Skeletal muscle satellite cell (primary cell): ENCODE data around the gene GRIA1.

ENCODE experiments used
- H3K27me3 ChIP-seq: 2 replicates; pipeline ENCODE4 v1.7.0; 2013; ENCODE audit warnings: low read length; ENCODE audit not compliant: control insufficient read depth, insufficient read depth
- H3K36me3 ChIP-seq: 2 replicates; pipeline ENCODE4 v1.7.0; 2013; ENCODE audit warnings: mild to moderate bottlenecking, control low read depth, low read length; ENCODE audit not compliant: insufficient read depth
- H3K4me1 ChIP-seq: 2 replicates; pipeline ENCODE4 v1.7.0; 2013; ENCODE audit warnings: low read length; ENCODE audit not compliant: control insufficient read depth, insufficient read depth
- H3K4me2 ChIP-seq: 2 replicates; pipeline ENCODE4 v1.7.0; 2013; ENCODE audit warnings: mild to moderate bottlenecking, low read length
- H3K4me3 ChIP-seq: 2 replicates; pipeline ENCODE4 v1.7.0; 2013; ENCODE audit warnings: low read length
- H3K9ac ChIP-seq: 2 replicates; pipeline ENCODE4 v1.7.0; 2013; ENCODE audit warnings: mild to moderate bottlenecking, low read depth, low read length, moderate library complexity
- H3K9me3 ChIP-seq: replicated peaks from 2 replicates; pipeline ENCODE4 v1.7.0; 2013; ENCODE audit warnings: mild to moderate bottlenecking, control low read depth, low read length

The GRIA1 gene

GRCh38 chr5:153793699-153794098 is 303.2 kb downstream of the GRIA1 start:
- H3K27me3 ChIP-seq: no peaks in the 10 kb centered on the region
- H3K4me2 ChIP-seq: no peak overlapping the region
- H3K9me3 ChIP-seq: no peaks in the 10 kb centered on the region
- no peak overlapping the region for H3K4me3 ChIP-seq
- H3K4me1 ChIP-seq: peaks cover 24% of the 10 kb centered on the region
- H3K9ac ChIP-seq: no peak overlapping the region
- no peaks in the 10 kb centered on the region for H3K36me3 ChIP-seq

- no peaks in the 10 kb centered on the region for H3K9me3 ChIP-seq
- peaks cover 24% of the 10 kb centered on the region for H3K4me1 ChIP-seq
- no peaks in the 10 kb centered on the region for H3K36me3 ChIP-seq
- H3K9ac ChIP-seq: no peak overlapping the region
- H3K4me2 ChIP-seq: no peak overlapping the region
- no peaks in the 10 kb centered on the region for H3K27me3 ChIP-seq
- no peak overlapping the region for H3K4me3 ChIP-seq
Observed at GRCh38 chr5:153794327-153794726, 303.9 kb downstream of the GRIA1 start.

- Histone ChIP-seq H3K27me3 (no peaks in the 10 kb centered on the region), H3K4me3 (no peak overlapping the region), H3K4me1 (peaks cover 24% of the 10 kb centered on the region), H3K9me3 (no peaks in the 10 kb centered on the region), H3K9ac (no peak overlapping the region), H3K4me2 (no peak overlapping the region), H3K36me3 (no peaks in the 10 kb centered on the region)
Observed at GRCh38 chr5:153796527-153796926, 306.1 kb downstream of the GRIA1 start.

- Histone ChIP-seq H3K27me3 (no peaks in the 10 kb centered on the region), H3K36me3 (no peaks in the 10 kb centered on the region), H3K4me2 (no peak overlapping the region), H3K9me3 (no peaks in the 10 kb centered on the region), H3K4me3 (no peak overlapping the region), H3K9ac (no peak overlapping the region), H3K4me1 (peaks cover 24% of the 10 kb centered on the region)
Observed at GRCh38 chr5:153797484-153797883, 307.0 kb downstream of the GRIA1 start.

- no peak overlapping the region for H3K4me3 ChIP-seq
- peaks cover 19% of the 10 kb centered on the region for H3K4me1 ChIP-seq
- H3K9me3 ChIP-seq: no peaks in the 10 kb centered on the region
- H3K36me3 ChIP-seq: no peaks in the 10 kb centered on the region
- H3K4me2 ChIP-seq: no peak overlapping the region
- no peaks in the 10 kb centered on the region for H3K27me3 ChIP-seq
- no peak overlapping the region for H3K9ac ChIP-seq
Observed at GRCh38 chr5:153798830-153799229, 308.4 kb downstream of the GRIA1 start.

- H3K9me3 ChIP-seq: no peaks in the 10 kb centered on the region
- H3K4me1 ChIP-seq: peaks cover 19% of the 10 kb centered on the region
- no peaks in the 10 kb centered on the region for H3K36me3 ChIP-seq
Observed at GRCh38 chr5:153799466-153799865, 309.0 kb downstream of the GRIA1 start.

GRCh38 chr5:153802050-153802821 is 311.8 kb downstream of the GRIA1 start:
- Histone ChIP-seq H3K9ac (no peak overlapping the region), H3K9me3 (no peaks in the 10 kb centered on the region)

More at GRCh38 chr5:153799466-153799865, 309.0 kb downstream of the GRIA1 start:
- H3K4me2 ChIP-seq: no peak overlapping the region
- no peak overlapping the region for H3K9ac ChIP-seq
- H3K27me3 ChIP-seq: no peaks in the 10 kb centered on the region
- no peak overlapping the region for H3K4me3 ChIP-seq

GRCh38 chr5:153807801-153808200 is 317.3 kb downstream of the GRIA1 start:
- H3K9ac ChIP-seq: no peak overlapping the region
- H3K9me3 ChIP-seq: no peaks in the 10 kb centered on the region
- H3K27me3 ChIP-seq: no peaks in the 10 kb centered on the region
- H3K36me3 ChIP-seq: no peaks in the 10 kb centered on the region
- H3K4me3 ChIP-seq: no peak overlapping the region
- H3K4me1 ChIP-seq: peaks cover 5% of the 10 kb centered on the region
- H3K4me2 ChIP-seq: no peak overlapping the region

More at GRCh38 chr5:153802050-153802821, 311.8 kb downstream of the GRIA1 start:
- H3K36me3 ChIP-seq: no peaks in the 10 kb centered on the region
- H3K4me2 ChIP-seq: no peak overlapping the region
- peaks cover 9% of the 10 kb centered on the region for H3K4me1 ChIP-seq
- no peaks in the 10 kb centered on the region for H3K27me3 ChIP-seq
- no peak overlapping the region for H3K4me3 ChIP-seq

GRCh38 chr5:153809166-153809565 is 318.7 kb downstream of the GRIA1 start:
- Histone ChIP-seq H3K36me3 (no peaks in the 10 kb centered on the region), H3K4me2 (no peak overlapping the region), H3K4me3 (no peak overlapping the region), H3K9ac (no peak overlapping the region), H3K27me3 (no peaks in the 10 kb centered on the region), H3K9me3 (no peaks in the 10 kb centered on the region), H3K4me1 (peaks cover 5% of the 10 kb centered on the region)

- Histone ChIP-seq H3K27me3 (no peaks in the 10 kb centered on the region), H3K4me2 (no peak overlapping the region), H3K9me3 (no peaks in the 10 kb centered on the region), H3K9ac (no peak overlapping the region), H3K4me1 (peaks cover 14% of the 10 kb centered on the region), H3K4me3 (no peak overlapping the region), H3K36me3 (no peaks in the 10 kb centered on the region)
Observed at GRCh38 chr5:153813901-153814300, 323.4 kb downstream of the GRIA1 start.

GRCh38 chr5:153816870-153817269 is 326.4 kb downstream of the GRIA1 start:
- Histone ChIP-seq H3K9me3 (no peaks in the 10 kb centered on the region), H3K4me1 (peaks cover 10% of the 10 kb centered on the region), H3K36me3 (no peaks in the 10 kb centered on the region), H3K4me2 (no peak overlapping the region), H3K27me3 (no peaks in the 10 kb centered on the region), H3K9ac (no peak overlapping the region), H3K4me3 (no peak overlapping the region)

- Histone ChIP-seq H3K36me3 (no peaks in the 10 kb centered on the region), H3K27me3 (no peaks in the 10 kb centered on the region), H3K4me1 (peaks cover 10% of the 10 kb centered on the region), H3K4me3 (no peak overlapping the region), H3K9me3 (no peaks in the 10 kb centered on the region), H3K4me2 (no peak overlapping the region), H3K9ac (no peak overlapping the region)
Observed at GRCh38 chr5:153818626-153819025, 328.2 kb downstream of the GRIA1 start.
